Measurements from ENCODE around the gene LIN7A. TPM values are rescaled to one million over a fixed set of nuclear protein-coding genes. Genes with fewer than 3 reads are reported as not detected.
"Not testable (repeated sequence)": the region's sequence is repeated elsewhere in the genome, so short reads cannot be mapped to it uniquely, and the experiment has no call there.

The LIN7A gene
- total RNA-seq, 1 donor from 2014 or later = 1.2 TPM

DNA sequence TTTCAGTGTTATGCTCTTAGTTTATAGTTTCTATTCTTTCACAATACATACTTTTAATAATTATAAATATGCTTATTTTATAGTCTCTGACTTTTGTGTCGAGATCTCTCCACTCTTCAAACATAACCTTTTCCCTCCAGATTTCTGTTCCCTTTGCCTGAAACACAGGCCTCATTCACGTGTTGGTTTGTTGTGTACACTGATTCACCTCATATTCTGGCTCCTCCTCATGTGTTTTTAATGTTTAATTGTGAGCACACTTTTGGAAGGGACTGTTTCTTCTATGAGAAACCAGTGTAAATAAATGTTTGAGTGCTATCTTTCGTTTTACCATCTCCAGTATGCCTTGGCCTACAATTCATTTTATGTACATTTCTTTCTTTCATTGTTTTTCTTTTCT lies 20.1 kb downstream of the LIN7A start:
- no peak for DNase-seq

DNA sequence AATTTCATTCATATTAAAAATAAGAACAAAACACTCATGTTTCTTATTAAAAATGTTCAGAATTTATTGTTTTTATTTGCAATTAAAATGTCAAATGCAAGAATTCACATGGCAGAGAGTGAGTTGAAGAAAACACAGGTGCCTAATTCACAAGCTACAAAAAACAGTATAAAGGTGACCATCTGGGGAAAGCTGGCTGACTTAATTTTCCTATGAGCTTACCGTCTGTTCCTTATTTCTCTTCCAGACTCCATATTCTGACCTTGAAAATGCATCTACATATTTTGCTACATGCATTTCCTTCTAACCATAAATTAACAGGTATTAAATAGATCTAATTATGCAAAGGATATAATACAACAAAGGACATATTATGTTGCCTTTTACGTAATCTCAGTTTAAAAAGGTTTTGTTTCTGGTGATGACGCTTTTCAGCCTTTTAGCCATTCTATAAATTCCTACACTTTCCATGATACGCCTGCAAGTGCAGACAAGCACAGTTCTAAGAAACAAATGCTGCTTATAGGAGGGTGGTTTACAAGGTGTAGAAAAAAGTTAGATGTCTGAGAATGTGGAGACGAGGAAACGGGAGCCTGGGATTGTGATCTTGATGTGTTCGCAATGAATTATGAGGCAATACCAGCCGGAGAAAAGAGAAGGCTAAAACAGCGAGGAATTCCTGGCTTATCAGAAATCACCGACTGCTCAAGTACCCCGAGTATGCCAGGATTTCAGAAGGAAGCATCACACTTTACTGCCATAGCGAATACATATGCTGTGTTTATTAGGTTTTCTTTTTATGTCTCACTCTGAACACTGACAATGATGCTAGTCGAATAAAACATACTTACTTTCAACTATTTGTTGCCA lies 24.6 kb downstream of the LIN7A start:
- no peak for DNase-seq

DNA sequence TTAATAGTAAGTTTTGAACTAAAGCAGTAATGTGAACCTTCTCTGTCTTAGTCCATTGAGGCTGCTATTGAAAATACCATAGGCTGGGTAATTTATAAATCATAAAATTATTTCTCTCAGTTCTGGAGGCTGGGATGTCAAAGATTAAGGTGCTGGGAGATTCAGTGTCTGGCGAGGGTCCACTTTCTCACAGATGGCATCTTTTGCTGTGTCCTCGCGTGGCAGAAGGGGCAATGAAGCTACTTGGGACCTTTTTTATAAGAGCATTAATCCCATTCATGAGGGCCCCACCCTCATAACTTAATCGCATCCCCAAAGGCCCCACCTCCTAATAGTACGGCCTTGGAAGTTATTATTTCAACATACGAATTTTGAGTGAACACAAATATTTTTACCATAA lies 28.4 kb downstream of the LIN7A start:
- DNase-seq = no peak

DNA sequence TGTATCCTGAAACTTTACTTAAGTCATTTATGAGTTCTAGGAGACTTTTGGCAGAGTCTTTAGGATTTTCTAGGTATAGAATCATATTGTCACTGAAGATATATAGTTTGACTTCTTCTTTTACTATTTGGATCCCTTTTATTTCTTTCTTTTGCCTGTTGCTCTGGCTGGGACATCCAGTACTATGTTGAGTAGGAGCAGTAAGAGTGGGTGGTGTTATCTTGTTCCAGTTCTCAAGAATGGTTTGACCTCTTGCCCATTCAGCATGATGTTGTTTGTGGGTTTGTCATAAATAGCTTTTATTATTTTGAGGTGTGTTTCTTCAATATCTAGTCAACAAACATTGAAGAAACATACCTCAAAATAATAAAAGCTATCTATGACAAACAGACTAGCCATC lies 35.0 kb downstream of the LIN7A start:
- DNase-seq = no peak

DNA sequence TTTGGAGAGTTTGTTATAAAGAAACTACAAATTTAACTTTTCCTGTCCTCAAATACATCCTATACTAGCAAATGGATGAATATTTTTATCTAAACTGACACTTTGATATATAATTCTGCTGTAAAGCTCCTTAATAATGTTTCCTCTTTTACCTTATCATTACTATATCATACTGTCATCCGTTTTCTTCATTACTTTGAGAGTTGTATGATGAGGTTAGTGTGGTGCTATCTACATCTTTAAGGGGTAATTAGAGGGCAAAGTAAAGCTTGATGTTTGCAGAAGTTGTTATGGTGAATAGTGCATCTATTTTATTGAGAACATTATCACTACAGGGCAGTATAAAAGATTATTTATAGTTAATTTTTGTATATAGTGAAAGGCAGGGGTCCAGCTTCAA lies 36.1 kb downstream of the LIN7A start:
- no peak for DNase-seq

DNA sequence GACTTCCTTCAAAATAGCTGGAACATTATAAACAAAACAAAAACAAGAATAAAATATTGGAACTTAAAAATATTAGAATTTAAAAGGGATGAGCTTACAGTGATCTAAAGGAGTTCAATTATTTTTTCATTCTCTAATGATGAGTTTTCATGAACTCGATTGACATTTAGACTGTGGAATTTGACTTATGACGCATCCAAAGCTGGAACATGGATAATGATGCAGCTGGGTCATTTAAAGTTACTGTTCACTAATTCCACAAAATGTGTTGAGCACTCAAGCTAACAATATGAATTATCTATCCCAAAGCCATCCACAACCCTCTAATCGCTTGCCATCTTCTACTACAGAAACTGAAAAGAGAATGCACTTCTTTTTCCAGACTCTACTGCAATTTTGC lies 42.5 kb downstream of the LIN7A start:
- no peak for DNase-seq

DNA sequence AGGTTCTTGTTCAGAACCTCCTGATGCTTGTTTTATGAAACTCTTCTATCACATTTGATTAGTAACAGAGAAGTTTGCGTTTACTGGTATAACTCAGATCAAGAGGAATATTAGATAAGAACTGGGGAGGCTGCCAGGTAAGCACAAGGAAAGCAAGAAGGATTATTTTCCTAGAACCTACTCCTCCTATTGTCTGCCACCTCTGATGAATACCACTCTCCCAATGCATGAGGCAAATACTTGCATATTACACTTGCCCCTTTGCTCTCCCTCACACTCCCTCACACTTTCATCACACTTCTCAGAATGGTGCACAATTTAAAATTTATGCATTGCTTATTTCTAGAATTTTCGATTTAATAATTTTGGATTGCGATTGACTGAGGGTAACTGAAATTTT lies 43.6 kb downstream of the LIN7A start:
- DNase-seq = no peak

DNA sequence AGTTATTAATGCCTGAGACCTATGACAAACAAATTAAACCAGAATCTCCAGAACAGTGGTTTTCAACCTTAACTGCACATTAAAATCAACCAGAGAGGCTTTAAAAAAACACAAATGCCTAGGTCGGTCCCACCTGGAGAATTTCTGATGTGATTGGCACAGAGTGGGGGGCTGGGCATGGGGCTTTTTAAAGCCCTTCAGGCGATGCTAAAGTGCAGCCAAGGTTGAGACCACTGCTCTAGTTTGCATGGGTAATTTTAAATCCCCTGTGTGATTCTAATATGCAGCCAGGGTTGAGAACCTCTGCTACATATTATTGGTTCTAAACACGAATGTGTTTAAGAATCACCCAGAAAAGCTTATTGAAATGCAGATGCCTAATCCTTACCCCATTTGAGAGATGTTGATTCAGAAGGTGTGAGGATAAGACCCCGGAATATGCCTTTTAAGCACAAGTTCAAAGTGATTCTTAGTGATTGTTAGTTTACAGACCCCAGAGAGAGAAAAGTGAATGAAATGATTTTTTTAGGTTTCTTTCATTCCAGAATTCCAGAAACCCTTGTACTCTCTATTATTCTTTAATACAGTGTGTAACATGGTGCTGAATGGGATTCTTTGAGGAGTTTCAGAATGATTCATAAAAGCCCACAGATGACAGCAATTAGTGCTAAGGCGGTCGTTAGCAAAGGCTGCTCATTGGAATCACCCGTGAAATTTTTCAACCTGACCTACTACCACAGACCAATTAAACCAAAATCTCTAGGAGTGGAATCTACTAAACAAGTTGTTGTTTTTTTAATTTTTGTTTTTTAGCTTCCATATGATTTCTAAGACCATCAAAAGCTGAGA lies 44.9 kb downstream of the LIN7A start:
- no peak for DNase-seq

DNA sequence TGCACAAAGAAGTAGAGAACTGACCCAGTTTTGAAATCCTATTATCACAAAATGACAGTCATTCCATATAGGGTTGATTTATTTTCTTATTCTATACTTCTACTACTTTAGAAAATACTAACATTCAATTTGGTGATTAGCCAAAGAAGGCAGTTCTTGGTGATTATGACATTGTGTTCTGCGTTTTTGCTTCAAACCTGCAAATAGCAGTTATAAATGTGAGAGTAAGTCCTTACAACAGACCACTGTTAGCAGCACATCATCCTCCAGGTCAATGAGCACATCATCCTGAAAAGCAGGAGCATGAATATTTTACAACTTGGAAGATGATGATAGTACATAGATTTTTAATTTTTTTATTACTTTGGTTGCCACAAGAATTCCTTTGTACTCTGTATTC lies 53.1 kb downstream of the LIN7A start:
- DNase-seq = no peak

DNA sequence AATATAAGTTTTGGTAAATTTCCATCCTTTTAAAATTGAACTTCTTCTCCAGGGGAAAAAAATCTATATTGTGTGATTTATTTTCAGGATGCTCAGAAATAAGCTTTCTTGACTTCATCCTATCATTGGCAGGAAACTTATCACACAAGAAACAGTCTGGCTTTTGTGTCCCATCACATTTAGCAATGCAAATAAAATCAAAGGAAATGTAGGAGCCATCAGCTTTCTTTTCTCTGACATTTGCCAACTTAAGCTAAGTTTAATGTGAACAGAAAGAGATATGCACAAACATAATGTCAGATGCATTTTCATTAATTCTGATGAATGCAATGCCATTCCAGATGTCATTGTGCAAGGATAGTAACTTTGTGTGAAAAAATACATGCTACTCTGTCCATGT lies 56.6 kb downstream of the LIN7A start:
- DNase-seq = no peak

DNA sequence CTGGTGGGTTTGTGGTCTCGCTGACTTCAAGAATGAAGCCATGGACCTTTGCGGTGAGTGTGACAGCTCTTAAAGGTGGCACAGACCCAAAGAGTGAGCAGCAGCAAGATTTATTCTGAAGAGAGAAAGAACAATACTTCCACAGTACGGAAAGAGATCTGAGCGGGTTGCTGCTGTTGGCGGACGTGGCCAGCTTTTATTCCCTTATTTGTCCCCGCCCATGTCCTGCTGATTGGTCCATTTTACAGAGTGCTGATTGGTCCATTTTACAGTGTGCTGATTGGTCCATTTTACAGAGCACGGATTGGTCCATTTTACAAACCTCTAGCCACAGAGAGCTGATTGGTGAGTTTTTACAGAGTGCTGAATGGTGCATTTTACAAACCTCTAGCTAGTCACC lies 59.3 kb downstream of the LIN7A start:
- not testable (repeated sequence) for DNase-seq

DNA sequence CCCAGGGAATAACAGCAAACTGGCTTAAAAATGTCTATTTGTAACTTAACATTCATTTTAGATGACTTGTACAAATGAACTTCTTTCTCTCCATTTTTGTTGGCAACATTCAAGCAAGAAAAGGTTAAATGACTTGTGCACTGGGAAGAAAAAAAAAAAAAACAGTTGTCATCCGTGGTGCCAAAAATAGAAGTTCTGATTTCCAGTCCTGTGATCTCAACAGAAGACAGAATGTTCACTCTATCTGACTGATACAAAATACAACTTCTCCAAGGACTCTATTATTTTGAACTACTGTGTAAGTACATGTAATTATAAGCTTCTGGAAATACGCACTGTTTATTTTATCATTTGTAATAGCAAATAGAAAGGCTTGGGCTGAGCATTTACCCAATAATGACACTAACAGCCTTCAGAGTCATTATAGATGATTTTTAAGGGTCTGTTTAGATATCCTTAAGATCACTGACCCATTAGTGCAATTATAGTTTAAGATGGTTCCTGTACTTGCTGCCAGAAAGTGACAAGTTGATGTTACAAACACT lies 59.9 kb downstream of the LIN7A start:
- no peak for DNase-seq

DNA sequence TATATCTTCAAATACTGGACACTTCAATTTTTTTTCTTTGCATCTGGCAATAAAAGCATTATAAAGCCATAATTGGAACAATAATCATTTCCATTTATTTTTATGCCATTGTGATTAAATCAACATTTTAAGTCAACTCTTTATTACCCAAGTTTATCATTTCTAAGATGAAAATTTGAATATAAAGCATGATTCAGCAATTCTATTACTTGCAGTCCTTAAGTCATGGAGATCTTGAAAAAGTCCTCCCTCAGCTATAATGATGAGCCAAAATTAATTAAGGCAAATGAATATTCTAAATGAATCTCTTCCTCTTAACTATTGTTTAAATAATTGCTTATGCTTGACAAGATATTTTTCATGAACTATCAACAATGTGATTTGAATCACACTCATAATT lies 65.7 kb downstream of the LIN7A start:
- no peak for DNase-seq

DNA sequence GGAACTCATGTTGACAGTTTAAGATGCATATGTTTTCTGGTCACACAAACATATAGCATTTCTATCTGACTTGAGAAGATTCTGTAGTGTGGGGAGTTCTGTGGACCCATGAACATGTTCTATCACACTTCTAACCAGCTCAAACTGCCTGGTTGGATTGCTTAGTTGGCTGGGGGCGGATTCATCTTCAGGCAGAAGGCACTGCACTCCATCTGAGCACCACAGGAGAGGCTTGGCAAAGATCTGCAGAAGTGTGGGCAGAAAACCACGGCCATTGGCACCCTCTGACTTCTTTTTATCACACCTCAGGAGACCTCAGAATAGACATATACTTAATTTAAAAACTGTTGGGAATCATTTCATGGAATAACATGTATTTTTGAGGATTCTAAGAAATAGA lies 68.5 kb downstream of the LIN7A start:
- no peak for DNase-seq

DNA sequence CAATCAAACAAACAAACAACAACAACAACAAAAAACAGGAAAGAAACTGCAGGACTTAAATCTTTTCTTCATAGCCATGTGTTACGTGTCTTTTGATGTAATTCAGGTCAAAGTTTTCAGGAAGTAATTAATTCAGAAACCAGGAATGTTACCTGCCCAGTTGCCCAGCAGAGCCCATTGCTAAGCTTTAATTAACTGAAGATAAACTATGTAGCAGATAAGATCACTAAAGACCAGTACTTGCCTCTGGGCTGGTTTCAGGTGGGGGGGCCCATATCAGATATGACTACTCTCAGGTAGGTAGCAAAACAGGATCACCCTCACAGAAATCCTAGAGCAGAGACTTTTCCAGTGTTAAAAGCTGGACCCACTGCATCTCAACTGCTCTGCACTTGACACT lies 69.2 kb downstream of the LIN7A start:
- DNase-seq = no peak

DNA sequence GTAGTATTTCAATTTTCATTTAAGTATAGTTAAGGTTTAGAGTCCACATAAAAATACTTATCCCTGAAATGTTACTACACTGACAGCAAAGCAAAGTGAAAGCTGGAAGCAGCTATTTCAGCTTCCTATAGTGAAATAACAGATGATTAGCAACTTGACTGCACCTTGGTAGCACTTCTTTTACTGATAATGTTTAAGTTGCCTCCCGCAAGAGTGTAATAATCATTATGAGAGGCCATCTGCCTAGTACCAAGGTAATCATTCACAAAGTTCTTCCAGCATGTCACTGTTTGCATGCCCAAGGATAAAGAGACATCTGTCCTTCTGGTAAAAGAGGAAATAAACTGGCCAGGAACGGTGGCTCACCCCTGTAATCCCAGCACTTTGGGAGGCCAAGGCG lies 69.8 kb downstream of the LIN7A start:
- no peak for DNase-seq

DNA sequence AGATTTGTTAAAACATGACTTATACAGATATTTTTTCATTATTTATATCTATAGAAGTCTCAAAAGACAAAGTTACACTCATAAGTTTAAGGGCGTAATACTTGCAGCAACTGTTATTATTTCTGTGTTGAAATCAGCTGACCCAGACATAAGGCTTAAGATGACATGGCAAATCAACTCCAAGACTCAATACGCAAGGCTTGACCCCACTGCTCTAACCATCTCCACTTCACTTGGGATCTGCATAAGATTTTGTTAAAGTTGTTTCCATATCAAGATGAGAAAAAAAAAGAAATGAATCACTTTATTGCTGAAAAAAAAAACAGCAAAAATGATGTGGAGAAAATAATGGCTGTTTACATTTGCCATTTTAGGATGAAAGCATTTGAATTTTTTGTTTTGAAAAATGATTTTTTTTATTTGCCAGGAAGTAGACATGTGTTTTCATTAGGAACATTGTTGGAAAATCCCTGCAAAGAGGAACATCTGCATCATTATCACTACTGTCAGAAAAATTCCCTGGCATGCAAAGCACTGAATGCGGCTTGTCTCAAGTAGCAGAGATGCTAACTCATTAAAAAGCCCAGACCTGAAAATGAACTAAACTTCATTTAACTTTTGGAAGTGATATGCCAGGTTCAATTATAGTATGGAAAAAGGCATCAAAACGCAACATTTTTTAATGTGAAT lies 73.5 kb downstream of the LIN7A start:
- DNase-seq = no peak

DNA sequence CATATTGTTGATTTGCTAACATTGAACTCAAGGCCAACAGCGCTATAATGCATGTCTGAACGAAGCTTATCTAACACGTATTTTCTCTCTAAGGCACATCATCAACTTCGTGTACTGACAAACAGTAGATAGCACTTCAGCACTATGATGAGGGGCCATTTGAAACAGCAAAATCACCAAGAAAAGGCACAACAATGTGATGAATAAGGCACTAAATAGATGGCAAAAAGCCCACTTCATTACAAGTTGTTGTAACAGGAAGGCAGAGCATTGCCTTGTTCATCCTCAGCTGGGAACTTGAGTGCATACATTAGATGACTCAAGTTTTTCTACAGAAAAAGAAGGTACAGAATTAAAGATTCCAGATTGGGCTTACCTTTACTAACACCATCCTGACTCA lies 75.2 kb downstream of the LIN7A start:
- no peak for DNase-seq

DNA sequence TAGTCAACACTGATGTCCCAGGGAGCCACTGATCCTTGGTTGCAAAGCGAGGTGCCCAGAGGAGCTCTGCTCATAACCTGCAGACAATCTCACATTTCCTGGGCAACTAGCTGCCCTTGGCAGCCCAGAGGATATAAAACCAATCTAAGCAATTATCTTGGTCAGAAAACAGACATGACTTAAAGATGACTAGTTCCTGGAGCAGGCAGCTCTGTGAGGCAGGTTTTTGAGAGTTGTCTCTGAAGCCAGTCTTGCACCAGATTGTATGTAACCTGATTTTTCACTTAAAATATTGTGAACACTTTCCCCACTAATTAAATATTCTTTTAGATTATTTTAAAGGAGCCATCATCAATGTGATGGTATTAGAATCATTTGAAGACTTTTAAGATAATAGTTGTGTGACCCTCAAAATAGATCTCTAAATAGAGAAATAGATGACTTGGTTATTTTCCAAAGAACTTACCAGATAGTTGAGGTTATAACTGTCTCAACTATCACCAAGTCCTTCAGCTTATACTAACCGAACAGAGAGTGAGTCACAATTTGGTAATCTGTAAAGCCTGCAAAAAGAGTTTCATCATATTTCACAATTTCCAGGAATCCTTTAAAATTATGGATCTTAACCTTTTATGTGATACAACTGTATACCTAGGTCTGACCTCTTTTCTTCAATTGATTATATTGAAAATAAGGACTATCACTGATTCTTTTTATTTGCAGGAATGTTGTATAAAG lies 75.9 kb downstream of the LIN7A start:
- DNase-seq = no peak

DNA sequence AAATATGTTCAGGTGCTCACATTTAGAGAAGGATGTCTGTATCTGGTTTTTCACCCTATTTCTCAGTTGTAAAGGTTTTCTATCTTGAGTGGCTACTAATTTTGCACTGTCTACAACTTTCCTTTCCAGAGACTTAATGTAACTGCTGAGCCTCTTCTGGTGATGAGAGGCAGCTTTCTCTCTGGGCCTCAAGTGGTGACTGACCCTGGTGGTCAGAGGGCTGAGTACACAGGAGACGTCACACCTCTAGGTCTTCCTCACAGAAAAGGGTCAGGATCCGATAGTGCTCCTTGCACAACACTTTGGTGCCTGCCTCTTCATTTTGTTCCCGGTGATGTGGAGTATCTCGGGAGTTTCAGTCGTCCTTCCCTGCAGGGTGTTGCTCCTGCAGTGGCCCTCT lies 76.8 kb downstream of the LIN7A start:
- no peak for DNase-seq

DNA sequence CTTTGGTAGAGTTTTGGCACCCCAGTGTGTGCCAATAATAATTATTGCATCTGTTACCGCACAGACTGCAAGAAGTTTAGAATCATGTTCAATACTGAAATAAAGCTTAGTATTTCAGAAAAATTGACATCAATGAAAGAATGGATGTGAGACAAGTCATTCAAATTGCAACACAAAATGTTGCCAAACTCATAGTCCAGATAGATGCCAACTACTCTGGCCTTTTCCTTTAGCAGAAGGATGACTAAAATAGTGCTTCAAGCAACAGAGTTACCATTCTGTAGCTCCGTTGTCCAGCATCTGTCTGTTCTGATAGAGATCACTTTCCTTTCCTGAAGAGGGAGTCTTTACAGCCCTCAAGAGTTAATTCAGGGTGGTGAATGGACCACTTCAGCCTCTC lies 77.5 kb downstream of the LIN7A start:
- DNase-seq = no peak

DNA sequence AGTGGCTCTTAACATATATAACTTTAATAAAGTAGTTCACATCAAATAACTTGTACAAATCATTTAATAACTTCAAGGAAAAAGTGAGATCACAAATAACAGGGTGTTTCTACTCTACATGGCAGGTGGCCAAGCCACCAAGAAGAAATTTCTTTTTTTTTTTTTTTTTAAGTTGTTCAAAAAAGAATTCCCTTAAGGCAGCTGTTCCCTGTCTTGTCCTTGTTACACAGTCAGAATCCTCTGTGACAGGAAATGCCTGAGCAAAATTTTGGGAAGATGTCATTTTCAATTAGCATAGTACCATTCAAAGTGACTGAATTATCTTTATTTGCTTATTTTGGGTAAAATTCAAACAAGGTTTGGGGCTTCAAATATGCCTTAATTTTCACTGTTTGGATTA lies 79.4 kb downstream of the LIN7A start:
- DNase-seq = no peak

Measured in dermis blood vessel endothelial cell (primary cell).